ENCODE data around the gene ERCC6L. TPM values are rescaled to one million over a fixed set of nuclear protein-coding genes. Genes with fewer than 3 reads are reported as not detected.

ERCC6L gene
- total RNA-seq, 2 donors from 2014 or later: 0.59 to 0.85 TPM

GRCh38 chrX:72258174-72258573 lies 19.3 kb upstream of the ERCC6L start:
- H3K36me3 ChIP-seq: no peaks in the 10 kb centered on the region
- WGBS: 74% methylated on average over 3 of the region's 7 CpGs
- no peaks in the 10 kb centered on the region for H3K27me3 ChIP-seq (replicated peaks; ENCODE audit: insufficient read depth)
- no peak for TF ChIP-seq POLR2AphosphoS5 (IDR thresholded peaks at IDR 0.05)
- TF ChIP-seq POLR2A (IDR thresholded peaks at IDR 0.05): no peak
- TF ChIP-seq CTCF (IDR thresholded peaks at IDR 0.05): no peak
- no peak overlapping the region for H3K4me3 ChIP-seq
- H3K27ac ChIP-seq: no peak overlapping the region
- no peak for DNase-seq (ENCODE audit: low spot score)
- intact Hi-C loops (cut with DNase I): no loop called here
- no peaks in the 10 kb centered on the region for H3K4me1 ChIP-seq (replicated peaks)
- no peaks in the 10 kb centered on the region for H3K9me3 ChIP-seq

GRCh38 chrX:72255864-72256263 lies 17.0 kb upstream of the ERCC6L start:
- no peak for DNase-seq (ENCODE audit: low spot score)
- Histone ChIP-seq H3K9me3 (no peaks in the 10 kb centered on the region), H3K4me3 (no peak overlapping the region), H3K36me3 (no peaks in the 10 kb centered on the region), H3K27ac (no peak overlapping the region), H3K4me1 (replicated peaks) (no peaks in the 10 kb centered on the region), H3K27me3 (replicated peaks; ENCODE audit: insufficient read depth) (no peaks in the 10 kb centered on the region)
- intact Hi-C loops (cut with DNase I): no loop called here
- TF ChIP-seq POLR2AphosphoS5 (IDR thresholded peaks at IDR 0.05) (no peak), POLR2A (IDR thresholded peaks at IDR 0.05) (no peak), CTCF (IDR thresholded peaks at IDR 0.05) (no peak)
- 81% methylated on average over 6 of the region's 7 CpGs for WGBS

GRCh38 chrX:72255445-72255844 lies 16.6 kb upstream of the ERCC6L start:
- Histone ChIP-seq H3K36me3 (no peaks in the 10 kb centered on the region), H3K9me3 (no peaks in the 10 kb centered on the region), H3K27me3 (replicated peaks; ENCODE audit: insufficient read depth) (no peaks in the 10 kb centered on the region), H3K4me3 (no peak overlapping the region), H3K4me1 (replicated peaks) (no peaks in the 10 kb centered on the region), H3K27ac (no peak overlapping the region)
- TF ChIP-seq POLR2AphosphoS5 (IDR thresholded peaks at IDR 0.05) (no peak), POLR2A (IDR thresholded peaks at IDR 0.05) (no peak), CTCF (IDR thresholded peaks at IDR 0.05) (no peak)
- DNase-seq (ENCODE audit: low spot score): no peak
- intact Hi-C loops (cut with DNase I): no loop called here
- 3% methylated on average over 19 of the region's 24 CpGs for WGBS

- 18% methylated on average over 17 of the region's 17 CpGs for WGBS
- Histone ChIP-seq H3K27me3 (replicated peaks; ENCODE audit: insufficient read depth) (no peaks in the 10 kb centered on the region), H3K27ac (no peak overlapping the region), H3K4me1 (replicated peaks) (no peaks in the 10 kb centered on the region), H3K9me3 (no peaks in the 10 kb centered on the region), H3K4me3 (no peak overlapping the region), H3K36me3 (no peaks in the 10 kb centered on the region)
- intact Hi-C loops (cut with DNase I): no loop called here
- TF ChIP-seq POLR2A (IDR thresholded peaks at IDR 0.05): no peak
- no peak for DNase-seq (ENCODE audit: low spot score)
Measured at GRCh38 chrX:72254816-72255215, 16.0 kb upstream of the ERCC6L start.

GRCh38 chrX:72253686-72254085 lies 14.9 kb upstream of the ERCC6L start:
- TF ChIP-seq POLR2AphosphoS5 (IDR thresholded peaks at IDR 0.05): no peak
- no peak for TF ChIP-seq POLR2A (IDR thresholded peaks at IDR 0.05)
- TF ChIP-seq CTCF (IDR thresholded peaks at IDR 0.05): no peak
- Histone ChIP-seq H3K4me3 (no peak overlapping the region), H3K36me3 (no peaks in the 10 kb centered on the region), H3K27me3 (replicated peaks; ENCODE audit: insufficient read depth) (no peaks in the 10 kb centered on the region), H3K9me3 (no peaks in the 10 kb centered on the region), H3K4me1 (replicated peaks) (no peaks in the 10 kb centered on the region), H3K27ac (no peak overlapping the region)
- intact Hi-C loops (cut with DNase I): no loop called here
- DNase-seq (ENCODE audit: low spot score): no peak
